IMR-90 (cell line): ENCODE data around the gene LMNTD2. TPM values are rescaled to one million over a fixed set of nuclear protein-coding genes. Genes with fewer than 3 reads are reported as not detected.

Source experiments
- ATAC-seq: fragments of 200-7000 bp; cut with Tn5 transposase; 2 replicates; pipeline ENCODE4 v1.9.1; 2020; ENCODE audit warnings: low read depth, mild to moderate bottlenecking, moderate library complexity
- BruUV-seq: library from RNA; stranded (reverse); fragments of 400-500 nt; replicated peaks from 2 replicates; lab custom pipeline; 2021; lab: Mats Ljungman, UMichigan
- CTCF ChIA-PET: fragments of 300-600 bp; formaldehyde crosslinking; extraction: SDS; loops from one replicate; lab custom pipeline; 2021; ENCODE audit warnings: antibody characterized with exemption; lab: Yijun Ruan, JAX
- POLR2A ChIA-PET: fragments of 300-600 bp; sonication (Branson Sonifier 250); formaldehyde crosslinking; loops from one replicate; lab custom pipeline; 2022; ENCODE audit warnings: antibody characterized with exemption; ENCODE audit not compliant: unreplicated experiment; lab: Charles Lee
- DNase-seq: peaks from one replicate; pipeline ENCODE4 v3.0.0; 2013
- H2AFZ ChIP-seq: replicated peaks from 2 replicates; pipeline ENCODE3; 2013; ENCODE audit warnings: low read length, mild to moderate bottlenecking; ENCODE audit not compliant: poor library complexity
- H2AK5ac ChIP-seq: 2 replicates; pipeline ENCODE4 v1.6.1; 2013; ENCODE audit warnings: low read depth, low read length, inconsistent platforms
- H2AK9ac ChIP-seq: replicated peaks from 2 replicates; pipeline ENCODE3; 2013; ENCODE audit warnings: mild to moderate bottlenecking, low read depth, low read length, moderate library complexity; ENCODE audit not compliant: poor library complexity
- H2BK120ac ChIP-seq: 2 replicates; pipeline ENCODE4 v1.6.1; 2013; ENCODE audit warnings: low read depth, low read length, inconsistent platforms
- H2BK15ac ChIP-seq: 3 replicates; pipeline ENCODE4 v1.6.1; 2013; ENCODE audit warnings: low read depth, low read length, inconsistent platforms
- H2BK20ac ChIP-seq: 2 replicates; pipeline ENCODE4 v1.6.1; 2013; ENCODE audit warnings: low read depth, mild to moderate bottlenecking, inconsistent platforms, low read length, moderate library complexity
- H2BK5ac ChIP-seq: 2 replicates; pipeline ENCODE4 v1.6.1; 2013; ENCODE audit warnings: mild to moderate bottlenecking, low read depth, low read length, inconsistent platforms; ENCODE audit not compliant: poor library complexity, severe bottlenecking
- H3K14ac ChIP-seq: replicated peaks from 2 replicates; pipeline ENCODE4 v1.6.1; 2013; ENCODE audit warnings: low read depth, low read length, inconsistent platforms
- H3K18ac ChIP-seq: 2 replicates; pipeline ENCODE4 v1.6.1; 2013; ENCODE audit warnings: low read depth, low read length, control low read depth
- H3K23ac ChIP-seq: 2 replicates; pipeline ENCODE4 v1.6.1; 2013; ENCODE audit warnings: low read depth, low read length, inconsistent platforms
- H3K27ac ChIP-seq: 2 replicates; pipeline ENCODE4 v1.5.1; 2013; ENCODE audit warnings: mild to moderate bottlenecking, control low read depth, low read length; ENCODE audit not compliant: insufficient read depth
- H3K27me3 ChIP-seq: 2 replicates; pipeline ENCODE4 v1.6.1; 2013; ENCODE audit warnings: low read length; ENCODE audit not compliant: control insufficient read depth, insufficient read depth
- H3K36me3 ChIP-seq: 2 replicates; pipeline ENCODE4 v1.6.1; 2013; ENCODE audit warnings: low read length, mixed read lengths; ENCODE audit not compliant: control insufficient read depth, insufficient read depth
- H3K4ac ChIP-seq: 2 replicates; pipeline ENCODE4 v1.6.1; 2013; ENCODE audit warnings: low read depth, low read length, inconsistent platforms
- H3K4me1 ChIP-seq: 2 replicates; pipeline ENCODE4 v1.6.1; 2013; ENCODE audit warnings: low read length, mixed read lengths; ENCODE audit not compliant: control insufficient read depth, insufficient read depth
- H3K4me2 ChIP-seq: 2 replicates; pipeline ENCODE4 v1.6.1; 2013; ENCODE audit warnings: low read depth, mild to moderate bottlenecking, control low read depth, low read length, moderate library complexity
- H3K4me3 ChIP-seq: 2 replicates; pipeline ENCODE4 v1.5.1; 2013; ENCODE audit warnings: low read depth, mild to moderate bottlenecking, control low read depth, low read length, moderate library complexity; ENCODE audit not compliant: insufficient read depth
- H3K56ac ChIP-seq: 2 replicates; pipeline ENCODE4 v1.6.1; 2013; ENCODE audit warnings: low read length, inconsistent platforms; ENCODE audit not compliant: insufficient read depth; ENCODE audit errors: extremely low read depth
- H3K79me1 ChIP-seq, 2 experiments: 2 replicates each; pipeline ENCODE4 v1.6.1; 2013; ENCODE audit warnings: low read length in 2 of 2, inconsistent platforms in 1 of 2, low read depth in 1 of 2
- H3K9ac ChIP-seq: 2 replicates; pipeline ENCODE4 v1.6.1; 2013; ENCODE audit warnings: low read depth, low read length, control low read depth
- H3K9me1 ChIP-seq: 2 replicates; pipeline ENCODE4 v1.6.1; 2013; ENCODE audit warnings: low read length, inconsistent platforms; ENCODE audit not compliant: insufficient read depth
- H3K9me3 ChIP-seq: 2 replicates; pipeline ENCODE4 v1.6.1; 2013; ENCODE audit warnings: low read length; ENCODE audit not compliant: control insufficient read depth, insufficient read depth
- H4K20me1 ChIP-seq: 2 replicates; pipeline ENCODE4 v1.6.1; 2013; ENCODE audit warnings: low read length, inconsistent platforms; ENCODE audit not compliant: insufficient read depth
- H4K5ac ChIP-seq: 2 replicates; pipeline ENCODE4 v1.6.1; 2013; ENCODE audit warnings: mild to moderate bottlenecking, low read depth, low read length, control low read depth
- H4K8ac ChIP-seq, 2 experiments: 2 replicates each; pipeline ENCODE4 v1.6.1; 2013; ENCODE audit warnings: low read depth in 2 of 2, low read length in 2 of 2, control low read depth in 1 of 2, inconsistent platforms in 1 of 2
- H4K91ac ChIP-seq: 2 replicates; pipeline ENCODE4 v1.6.1; 2013; ENCODE audit warnings: low read depth, low read length, inconsistent platforms; ENCODE audit not compliant: insufficient read depth
- BHLHE40 ChIP-seq: fragments of 150-350 bp; IDR thresholded peaks from 2 replicates; pipeline ENCODE4 v1.6.1; 2016; ENCODE audit warnings: mild to moderate bottlenecking, low read depth, low read length
- CTCF ChIP-seq: conservative IDR thresholded peaks from 2 replicates; pipeline ENCODE4 v1.5.1; 2012; ENCODE audit warnings: mild to moderate bottlenecking, low read depth, low read length, improper control_type of control experiment
- MAZ ChIP-seq: IDR thresholded peaks from 2 replicates; pipeline ENCODE4 v1.6.1; 2012; ENCODE audit warnings: low read depth, mild to moderate bottlenecking, low read length, improper control_type of control experiment, moderate library complexity, borderline replicate concordance
- MXI1 ChIP-seq: IDR thresholded peaks from 2 replicates; pipeline ENCODE4 v1.6.1; 2012; ENCODE audit warnings: low read depth, mild to moderate bottlenecking, low read length, moderate library complexity, borderline replicate concordance
- NFE2L2 ChIP-seq: fragments of 150-350 bp; IDR thresholded peaks from 2 replicates; pipeline ENCODE4 v1.6.1; 2016; ENCODE audit warnings: low read depth, mild to moderate bottlenecking, low read length
- POLR2A ChIP-seq: IDR thresholded peaks from 2 replicates; pipeline ENCODE4 v1.6.1; 2012; ENCODE audit warnings: mild to moderate bottlenecking, low read depth, low read length
- RAD21 ChIP-seq: IDR thresholded peaks from 2 replicates; pipeline ENCODE4 v1.6.1; 2012; ENCODE audit warnings: low read length, improper control_type of control experiment
- RCOR1 ChIP-seq: IDR thresholded peaks from 2 replicates; pipeline ENCODE4 v1.6.1; 2012; ENCODE audit warnings: mild to moderate bottlenecking, low read length, improper control_type of control experiment; ENCODE audit not compliant: insufficient replicate concordance
- RFX5 ChIP-seq: IDR thresholded peaks from 2 replicates; pipeline ENCODE4 v1.8.0; 2012; ENCODE audit warnings: low read depth, mild to moderate bottlenecking, low read length, moderate library complexity
- SMC3 ChIP-seq: fragments of 150-350 bp; IDR thresholded peaks from 2 replicates; pipeline ENCODE4 v1.6.1; 2016; ENCODE audit warnings: low read depth, mild to moderate bottlenecking, antibody characterized with exemption, low read length, moderate library complexity
- WGBS, 2 experiments: methylation state at CpG; one replicate each; pipeline versions ENCODE4 v1.1.5 to v1.1.7; 2013; ENCODE audit warnings: missing lambda C conversion rate in 2 of 2; ENCODE audit not compliant: insufficient read length in 1 of 2; ENCODE audit errors: extremely low coverage in 2 of 2; 5-methylcytosine and 5-hydroxymethylcytosine counted together
- dilution Hi-C: fragments of 300-500 bp; cut with HindIII; formaldehyde crosslinking; loops from one replicate; pipeline ENCODE4 v1.14.3; 2018; ENCODE audit warnings: low sequenced_read_pairs; ENCODE audit not compliant: unreplicated experiment
- in situ Hi-C: fragments of 300-500 bp; cut with MboI; formaldehyde crosslinking; loops from 3 replicates; pipeline ENCODE4 v1.14.3; 2019; ENCODE audit warnings: low sequenced_read_pairs, inconsistent platforms, mixed read lengths
- intact Hi-C: fragments of 100-400 bp; cut with micrococcal nuclease; formaldehyde crosslinking; loops from 2 replicates; pipeline ENCODE4 v1.10.0; 2022
- polyA plus RNA-seq, 3 experiments: library from polyadenylated mRNA; depleted of rRNA; stranded (reverse); fragments of >200 nt; gene quantifications; 2 replicates each; pipeline ENCODE4 v1.2.3, GENCODE V29; 2012; ENCODE audit warnings: low replicate concordance in 1 of 3
- total RNA-seq: library from RNA; depleted of rRNA; stranded (reverse); fragments of >200 nt; gene quantifications from 2 replicates; pipeline ENCODE4 v1.2.3, GENCODE V29; 2012
- TF ChIP-seq, protein P1 (sequence below): fragments of 150-350 bp; IDR thresholded peaks from 2 replicates; pipeline ENCODE4 v1.6.1; 2017; ENCODE audit warnings: mild to moderate bottlenecking, antibody characterized with exemption, low read length, low read depth

The LMNTD2 gene
- total and polyA plus RNA-seq, 2 of the 4 experiments (the other 2 are of a cell fraction), result 0.18 to 1.3 TPM

DNA sequence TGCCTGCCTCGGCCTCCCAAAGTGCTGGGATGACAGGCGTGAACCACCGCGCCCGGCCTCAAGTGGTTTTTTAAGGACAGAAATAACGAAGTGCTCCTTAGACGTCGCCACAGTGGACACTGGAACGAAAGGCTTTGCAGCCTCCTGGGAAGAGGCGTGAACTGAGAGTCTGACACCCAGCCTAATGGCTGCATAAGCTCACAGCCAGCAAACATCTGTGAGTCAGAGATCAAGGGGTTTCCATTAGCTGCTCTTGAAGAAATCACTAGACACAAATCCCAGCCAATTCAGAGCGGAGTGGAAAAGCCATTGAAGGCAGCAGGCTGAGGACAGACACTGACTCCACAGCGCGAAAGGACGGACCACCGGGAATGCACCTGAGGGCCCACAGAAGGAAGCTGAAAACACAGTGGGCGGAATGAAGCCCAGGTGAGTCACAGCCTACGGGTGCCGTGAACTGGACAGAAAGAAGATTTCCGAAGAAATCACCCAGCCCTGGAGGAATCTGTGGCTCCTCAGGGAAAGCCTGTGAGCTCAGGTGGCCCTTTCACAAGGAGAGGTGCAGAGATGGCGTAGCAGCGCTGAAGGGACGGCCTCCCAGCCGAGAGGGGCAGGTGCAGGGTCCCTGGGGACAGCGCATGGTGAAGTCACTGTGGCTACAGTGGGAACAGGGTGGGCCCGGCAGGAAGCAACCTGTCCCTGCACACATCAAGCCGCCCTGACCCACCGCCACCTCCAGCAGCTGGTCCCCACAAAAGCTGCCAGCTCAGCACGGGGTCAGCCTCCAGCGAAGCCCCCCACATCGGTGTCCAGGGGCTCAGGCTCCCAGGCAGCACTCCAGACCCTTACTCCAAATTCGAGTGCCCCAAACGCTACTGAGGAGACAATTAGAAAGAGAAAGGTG lies 11.6 kb downstream of the LMNTD2 start:
- dilution Hi-C loops (no loop called here), in situ Hi-C loops (no loop called here), intact Hi-C loops (no loop called here)
- Histone ChIP-seq H3K56ac (no peak overlapping the region), H3K14ac (no peak overlapping the region), H2AK9ac (no peak overlapping the region), H3K9me1 (no peaks in the 10 kb centered on the region), H3K27ac (no peak overlapping the region), H4K5ac (no peak overlapping the region), H3K4me2 (no peak overlapping the region), H3K4ac (no peak overlapping the region), H3K9ac (no peak overlapping the region), H2BK5ac (no peak overlapping the region), H3K36me3 (peaks cover 2% of the 10 kb centered on the region; the same call in 1 of the 2 replicates), H2AFZ (peak overlapping the region; percentile 56), H4K20me1 (no peaks in the 10 kb centered on the region), H3K9me3 (no peaks in the 10 kb centered on the region), H3K4me3 (no peak overlapping the region), H2BK15ac (no peak overlapping the region), H3K27me3 (peaks cover 10% of the 10 kb centered on the region; the same call in 1 of the 2 replicates), H4K8ac (no peak overlapping the region), H3K79me1 (no peaks in the 10 kb centered on the region), H2AK5ac (no peak overlapping the region), H3K18ac (no peak overlapping the region), H2BK120ac (no peak overlapping the region), H2BK20ac (no peak overlapping the region), H3K4me1 (no peaks in the 10 kb centered on the region), H3K23ac (no peak overlapping the region), H4K91ac (no peak overlapping the region)
- no TSS peak for BruUV-seq
- DNase-seq, result no peak
- ChIA-PET CTCF (no interaction called here), POLR2A (no interaction called here)
- no peak for TF ChIP-seq NFE2L2
- TF ChIP-seq RFX5, result no peak
- TF ChIP-seq RCOR1, result no peak
- TF ChIP-seq CTCF, result no peak
- no peak for TF ChIP-seq SMC3
- no peak for TF ChIP-seq MXI1
- TF ChIP-seq MAZ, result no peak
- TF ChIP-seq, protein P1, sequence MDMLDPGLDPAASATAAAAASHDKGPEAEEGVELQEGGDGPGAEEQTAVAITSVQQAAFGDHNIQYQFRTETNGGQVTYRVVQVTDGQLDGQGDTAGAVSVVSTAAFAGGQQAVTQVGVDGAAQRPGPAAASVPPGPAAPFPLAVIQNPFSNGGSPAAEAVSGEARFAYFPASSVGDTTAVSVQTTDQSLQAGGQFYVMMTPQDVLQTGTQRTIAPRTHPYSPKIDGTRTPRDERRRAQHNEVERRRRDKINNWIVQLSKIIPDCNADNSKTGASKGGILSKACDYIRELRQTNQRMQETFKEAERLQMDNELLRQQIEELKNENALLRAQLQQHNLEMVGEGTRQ, result no peak
- no peak for TF ChIP-seq BHLHE40
- no peak for TF ChIP-seq POLR2A
- TF ChIP-seq RAD21, result no peak
- WGBS, 2 experiments, result 81% methylated on average over 22 of the region's 32 CpGs; no CpG with 5 or more reads in 1 of the 2 experiments
- peak; percentile 11; the same call in 1 of the 2 replicates for ATAC-seq
